ENCODE results near the gene EIF4ENIF1. TPM values are rescaled to one million over a fixed set of nuclear protein-coding genes. Genes with fewer than 3 reads are reported as not detected.

Gene EIF4ENIF1
- total and polyA plus RNA-seq, 9 of the 15 experiments (the other 6 are each of a cell fraction or from before 2014, with no cell fraction given), result 2.5 to 24.9 (median 15.8) TPM

DNA sequence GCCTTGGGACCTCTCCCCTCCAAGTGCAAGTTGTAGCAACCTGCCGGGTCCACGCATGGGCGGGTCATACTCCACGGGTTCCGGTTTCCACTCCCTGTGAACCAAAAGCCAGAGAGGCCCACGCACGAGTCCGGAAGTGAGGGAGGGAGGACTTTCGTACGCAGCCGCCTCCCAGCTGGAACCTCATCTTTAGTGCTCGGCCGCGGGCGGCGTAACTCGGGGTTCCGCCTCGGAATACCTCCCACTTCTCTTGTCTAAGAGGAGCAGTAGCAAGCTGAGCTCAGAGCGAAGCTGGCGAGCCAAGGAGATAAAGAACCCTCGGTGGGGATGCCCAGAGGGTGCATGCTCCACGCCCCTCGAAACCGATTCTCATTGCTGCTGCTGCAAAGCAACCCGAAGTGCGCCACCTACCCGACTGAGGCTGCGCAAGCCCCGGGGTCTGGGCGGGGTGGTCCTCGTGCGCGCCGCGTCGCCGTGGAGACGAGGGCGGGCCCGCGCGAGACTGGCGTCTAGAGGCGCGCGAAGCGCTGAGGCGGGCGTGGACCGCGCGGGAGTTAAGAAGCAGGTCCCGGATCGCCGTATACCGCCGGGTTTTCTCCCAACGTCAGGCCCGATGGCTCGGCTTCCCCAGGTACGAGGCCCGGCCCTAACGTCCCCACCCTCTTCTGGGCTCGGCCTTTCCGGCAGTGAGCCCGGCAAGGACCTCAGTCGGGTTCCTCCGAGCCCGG lies 6.5 kb upstream of the EIF4ENIF1 start, which contains the start of gene SFI1 (continued):
- TF ChIP-seq, protein P1, sequence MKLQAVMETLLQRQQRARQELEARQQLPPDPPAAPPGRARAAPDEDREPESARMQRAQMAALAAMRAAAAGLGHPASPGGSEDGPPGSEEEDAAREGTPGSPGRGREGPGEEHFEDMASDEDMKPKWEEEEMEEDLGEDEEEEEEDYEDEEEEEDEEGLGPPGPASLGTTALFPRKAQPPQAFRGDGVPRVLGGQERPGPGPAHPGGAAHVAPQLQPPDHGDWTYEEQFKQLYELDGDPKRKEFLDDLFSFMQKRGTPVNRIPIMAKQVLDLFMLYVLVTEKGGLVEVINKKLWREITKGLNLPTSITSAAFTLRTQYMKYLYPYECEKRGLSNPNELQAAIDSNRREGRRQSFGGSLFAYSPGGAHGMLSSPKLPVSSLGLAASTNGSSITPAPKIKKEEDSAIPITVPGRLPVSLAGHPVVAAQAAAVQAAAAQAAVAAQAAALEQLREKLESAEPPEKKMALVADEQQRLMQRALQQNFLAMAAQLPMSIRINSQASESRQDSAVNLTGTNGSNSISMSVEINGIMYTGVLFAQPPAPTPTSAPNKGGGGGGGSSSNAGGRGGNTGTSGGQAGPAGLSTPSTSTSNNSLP (IDR thresholded peaks at IDR 0.05; ENCODE audit: borderline replicate concordance, low read depth, low read length), result no peak
- TF ChIP-seq ZEB2 (IDR thresholded peaks at IDR 0.05) (no peak), TAL1 (IDR thresholded peaks at IDR 0.05) (no peak), MTA2 (IDR thresholded peaks at IDR 0.05; ENCODE audit: low read depth) (no peak), SRF (CRISPR knock-in tag; IDR thresholded peaks at IDR 0.05) (peak in 1 of 2 experiments; percentile 37; a peak in 1 of 4 replicates), CEBPG (CRISPR knock-in tag; IDR thresholded peaks at IDR 0.05) (no peak), CEBPG (tag; conservative IDR thresholded peaks at IDR 0.05 in 1 of 2, IDR thresholded peaks at IDR 0.05 in 1 of 2) (no peak), KLF6 (CRISPR knock-in tag; IDR thresholded peaks at IDR 0.05; ENCODE audit: borderline replicate concordance) (no peak), RAD51 (IDR thresholded peaks at IDR 0.05; ENCODE audit: borderline replicate concordance, low read depth) (no peak), HNRNPK (IDR thresholded peaks at IDR 0.05; ENCODE audit: low read depth, low read length, poor library complexity, severe bottlenecking) (no peak), PRPF4 (IDR thresholded peaks at IDR 0.05; ENCODE audit: insufficient read depth, low read depth, low read length, poor library complexity, severe bottlenecking) (no peak), CBFA2T3 (IDR thresholded peaks at IDR 0.05) (peak; percentile 37; the same call in 1 of the 2 replicates)
- TF ChIP-seq, protein P2, sequence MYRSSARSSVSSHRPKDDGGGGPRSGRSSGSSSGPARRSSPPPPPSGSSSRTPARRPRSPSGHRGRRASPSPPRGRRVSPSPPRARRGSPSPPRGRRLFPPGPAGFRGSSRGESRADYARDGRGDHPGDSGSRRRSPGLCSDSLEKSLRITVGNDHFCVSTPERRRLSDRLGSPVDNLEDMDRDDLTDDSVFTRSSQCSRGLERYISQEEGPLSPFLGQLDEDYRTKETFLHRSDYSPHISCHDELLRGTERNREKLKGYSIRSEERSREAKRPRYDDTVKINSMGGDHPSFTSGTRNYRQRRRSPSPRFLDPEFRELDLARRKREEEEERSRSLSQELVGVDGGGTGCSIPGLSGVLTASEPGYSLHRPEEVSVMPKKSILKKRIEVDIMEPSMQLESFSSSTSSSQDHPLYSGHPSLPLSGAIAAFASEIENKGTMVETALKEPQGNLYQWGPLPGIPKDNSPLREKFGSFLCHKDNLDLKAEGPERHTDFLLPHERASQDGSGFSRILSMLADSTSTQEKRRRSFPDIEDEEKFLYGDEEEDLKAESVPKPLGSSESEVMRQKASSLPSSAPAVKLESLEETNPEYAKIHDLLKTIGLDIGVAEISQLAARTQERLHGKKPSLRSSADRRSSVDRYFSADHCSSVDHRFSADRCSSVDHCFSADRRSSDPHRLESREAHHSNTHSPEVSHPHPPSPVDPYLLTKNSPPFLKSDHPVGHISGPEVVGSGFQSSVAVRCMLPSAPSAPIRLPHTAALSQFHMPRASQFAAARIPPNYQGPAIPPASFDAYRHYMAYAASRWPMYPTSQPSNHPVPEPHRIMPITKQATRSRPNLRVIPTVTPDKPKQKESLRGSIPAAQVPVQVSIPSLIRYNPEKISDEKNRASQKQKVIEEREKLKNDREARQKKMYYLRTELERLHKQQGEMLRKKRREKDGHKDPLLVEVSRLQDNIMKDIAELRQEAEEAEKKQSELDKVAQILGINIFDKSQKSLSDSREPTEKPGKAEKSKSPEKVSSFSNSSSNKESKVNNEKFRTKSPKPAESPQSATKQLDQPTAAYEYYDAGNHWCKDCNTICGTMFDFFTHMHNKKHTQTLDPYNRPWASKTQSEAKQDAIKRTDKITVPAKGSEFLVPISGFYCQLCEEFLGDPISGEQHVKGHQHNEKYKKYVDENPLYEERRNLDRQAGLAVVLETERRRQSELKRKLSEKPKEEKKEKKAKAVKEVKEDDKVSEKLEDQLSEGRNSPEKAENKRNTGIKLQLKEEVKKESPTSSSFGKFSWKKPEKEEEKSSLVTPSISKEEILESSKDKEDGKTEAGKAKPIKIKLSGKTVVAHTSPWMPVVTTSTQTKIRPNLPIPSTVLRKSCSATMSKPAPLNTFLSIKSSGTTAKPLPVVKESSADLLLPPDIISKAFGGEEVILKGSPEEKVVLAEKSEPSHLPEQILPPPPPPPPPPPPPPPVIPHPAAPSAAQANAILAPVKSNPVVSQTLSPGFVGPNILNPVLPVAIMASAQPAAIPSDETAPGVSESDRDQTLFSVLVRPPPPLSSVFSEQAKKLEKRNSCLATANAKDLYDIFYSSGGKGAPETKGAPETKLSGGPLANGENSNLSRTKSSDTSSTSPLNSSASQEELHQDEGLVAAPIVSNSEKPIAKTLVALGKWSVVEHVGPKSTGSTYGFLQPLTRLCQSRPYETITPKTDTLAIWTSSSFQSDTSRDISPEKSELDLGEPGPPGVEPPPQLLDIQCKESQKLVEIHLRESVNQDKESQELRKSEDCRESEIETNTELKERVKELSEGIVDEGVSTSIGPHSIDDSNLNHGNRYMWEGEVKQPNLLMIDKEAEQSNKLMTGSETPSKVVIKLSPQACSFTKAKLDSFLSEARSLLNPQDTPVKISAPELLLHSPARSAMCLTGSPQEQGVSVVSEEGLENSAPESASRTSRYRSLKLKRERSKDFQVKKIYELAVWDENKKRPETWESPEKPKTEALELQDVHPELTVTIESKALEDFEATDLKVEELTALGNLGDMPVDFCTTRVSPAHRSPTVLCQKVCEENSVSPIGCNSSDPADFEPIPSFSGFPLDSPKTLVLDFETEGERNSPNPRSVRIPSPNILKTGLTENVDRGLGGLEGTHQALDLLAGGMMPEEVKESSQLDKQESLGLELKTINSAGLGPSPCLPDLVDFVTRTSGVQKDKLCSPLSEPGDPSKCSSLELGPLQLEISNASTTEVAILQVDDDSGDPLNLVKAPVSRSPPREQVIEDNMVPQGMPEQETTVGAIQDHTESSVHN (IDR thresholded peaks at IDR 0.05; ENCODE audit: borderline replicate concordance in 1 of 2, low read depth in 1 of 2), result no peak
- TF ChIP-seq, protein P3, sequence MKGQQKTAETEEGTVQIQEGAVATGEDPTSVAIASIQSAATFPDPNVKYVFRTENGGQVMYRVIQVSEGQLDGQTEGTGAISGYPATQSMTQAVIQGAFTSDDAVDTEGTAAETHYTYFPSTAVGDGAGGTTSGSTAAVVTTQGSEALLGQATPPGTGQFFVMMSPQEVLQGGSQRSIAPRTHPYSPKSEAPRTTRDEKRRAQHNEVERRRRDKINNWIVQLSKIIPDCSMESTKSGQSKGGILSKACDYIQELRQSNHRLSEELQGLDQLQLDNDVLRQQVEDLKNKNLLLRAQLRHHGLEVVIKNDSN (CRISPR knock-in tag; IDR thresholded peaks at IDR 0.05), result peak; percentile 41; the same call in 1 of the 2 replicates
- TF ChIP-seq, protein P4, sequence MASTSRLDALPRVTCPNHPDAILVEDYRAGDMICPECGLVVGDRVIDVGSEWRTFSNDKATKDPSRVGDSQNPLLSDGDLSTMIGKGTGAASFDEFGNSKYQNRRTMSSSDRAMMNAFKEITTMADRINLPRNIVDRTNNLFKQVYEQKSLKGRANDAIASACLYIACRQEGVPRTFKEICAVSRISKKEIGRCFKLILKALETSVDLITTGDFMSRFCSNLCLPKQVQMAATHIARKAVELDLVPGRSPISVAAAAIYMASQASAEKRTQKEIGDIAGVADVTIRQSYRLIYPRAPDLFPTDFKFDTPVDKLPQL (IDR thresholded peaks at IDR 0.05; ENCODE audit: extremely low read depth, insufficient read length), result no peak
